NCI-H2171 (cell line): ENCODE results near the gene SIT1.

Experiments used
- DNase-seq: peaks from one replicate; lab custom pipeline; 2025; lab: John Stamatoyannopoulos, UW

Gene SIT1, protein sequence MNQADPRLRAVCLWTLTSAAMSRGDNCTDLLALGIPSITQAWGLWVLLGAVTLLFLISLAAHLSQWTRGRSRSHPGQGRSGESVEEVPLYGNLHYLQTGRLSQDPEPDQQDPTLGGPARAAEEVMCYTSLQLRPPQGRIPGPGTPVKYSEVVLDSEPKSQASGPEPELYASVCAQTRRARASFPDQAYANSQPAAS

GRCh38 chr9:35650341-35651158 lies at the start of gene SIT1:
Gene SIT1, minus strand, starts transcription at chr9:35650931. Its CDS starts 78 bp downstream, at chr9:35650853.
- DNase-seq: no peak

DNA sequence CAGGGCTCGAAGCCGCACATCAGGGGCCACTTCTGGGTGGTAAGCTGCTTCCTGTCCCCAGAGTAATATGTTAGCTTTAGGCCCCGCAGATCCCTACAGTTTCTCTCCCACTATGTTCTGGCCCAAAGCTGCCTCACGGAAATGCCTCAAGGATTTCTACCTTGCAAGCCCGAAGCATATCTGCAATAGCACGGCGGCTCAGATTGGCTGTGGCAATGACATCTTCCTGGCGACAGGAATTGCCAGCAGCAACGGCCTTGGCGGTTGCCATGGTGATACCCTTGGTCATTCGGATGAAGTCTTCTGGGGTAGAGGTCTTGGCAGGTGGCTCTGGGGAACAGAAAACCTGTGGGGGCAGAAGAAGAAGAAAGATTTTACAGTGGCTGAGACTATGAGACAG lies 49.3 kb upstream of the SIT1 start:
- no peak for DNase-seq

- no peak for DNase-seq
These were observed 47.5 kb upstream of the SIT1 start for GRCh38 chr9:35698231-35698630.

DNA sequence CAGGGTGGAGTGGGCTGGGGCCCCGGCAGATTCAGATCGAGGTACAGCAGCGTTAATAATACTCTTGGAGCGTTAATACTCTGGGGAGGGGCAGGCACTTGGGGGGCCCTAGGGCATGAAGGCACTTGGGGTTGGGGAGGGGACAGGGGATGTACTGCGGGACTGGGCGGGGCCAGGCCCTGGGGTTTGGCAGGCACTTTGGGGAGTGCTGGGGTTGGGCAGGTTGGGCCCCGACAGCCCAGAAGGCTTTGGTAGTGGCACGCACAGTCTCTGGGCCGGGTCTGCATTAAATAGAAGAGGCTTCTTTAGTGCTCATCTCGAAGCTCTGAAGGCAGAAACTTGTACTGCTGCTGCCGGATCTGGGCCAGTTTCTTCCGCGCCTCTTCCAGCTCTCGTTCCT lies 46.8 kb upstream of the SIT1 start:
- DNase-seq: no peak

DNA sequence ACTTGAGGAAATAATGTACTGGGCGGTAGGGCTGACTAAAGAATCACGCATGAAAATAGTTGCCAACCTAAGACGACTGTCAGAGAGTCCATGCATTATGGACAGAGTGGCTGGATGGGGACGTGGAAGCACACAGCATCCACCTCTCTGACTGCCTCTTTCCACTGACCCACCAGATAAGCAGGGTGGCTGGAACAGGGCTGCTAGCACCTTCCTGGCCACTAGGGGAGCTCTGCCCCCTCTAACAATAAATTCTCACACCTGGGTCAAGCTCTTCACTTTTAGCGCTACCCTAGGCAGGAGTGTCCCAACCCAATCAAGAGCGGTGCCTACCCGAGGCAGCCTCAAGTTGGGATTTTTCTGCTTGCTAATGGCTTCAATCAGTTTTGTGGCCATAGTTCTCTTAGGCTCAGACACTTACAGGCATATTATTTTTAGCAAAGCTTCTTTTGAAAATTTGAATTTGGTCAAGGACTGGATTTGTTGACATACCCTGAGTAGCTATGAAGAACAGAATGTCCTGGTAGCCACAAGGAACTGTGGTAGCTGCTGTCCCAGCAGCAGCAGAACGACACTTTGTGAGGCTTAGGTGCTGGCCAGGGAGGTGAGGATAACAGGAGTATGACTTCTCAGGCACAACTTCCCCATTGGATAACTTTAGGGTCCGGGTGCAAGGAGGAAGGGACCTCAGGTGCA lies 45.9 kb upstream of the SIT1 start:
- no peak for DNase-seq

- no peak for DNase-seq
These were observed 45.2 kb upstream of the SIT1 start for GRCh38 chr9:35695943-35696401.

DNA sequence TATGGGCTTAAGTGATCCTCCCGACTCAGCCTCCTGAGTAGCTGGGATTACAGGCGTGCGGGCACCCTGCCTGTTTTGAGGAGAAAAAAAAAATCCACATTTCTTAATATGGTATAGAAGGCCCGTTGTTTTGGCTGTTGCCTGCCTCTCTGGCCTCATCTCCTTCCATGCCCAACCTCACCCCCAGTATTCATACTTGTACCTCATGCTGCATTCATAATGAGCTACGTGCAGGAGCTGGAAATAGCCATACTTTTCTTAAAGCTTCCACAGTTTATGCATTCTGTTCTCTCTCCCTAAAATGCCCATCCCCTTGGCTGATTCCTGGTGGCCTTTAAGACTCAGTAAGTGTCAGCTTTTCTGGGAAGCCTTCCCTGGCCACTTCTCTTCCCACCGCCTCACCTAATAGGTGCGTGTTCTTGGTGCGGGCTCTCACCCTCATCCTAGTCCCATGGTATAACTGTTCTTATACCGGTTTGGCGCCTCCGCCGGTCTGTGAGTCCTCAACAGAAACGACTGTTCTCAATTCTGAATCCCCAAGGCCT lies 41.1 kb upstream of the SIT1 start:
- no peak for DNase-seq

- DNase-seq: no peak
These were observed 40.6 kb upstream of the SIT1 start for GRCh38 chr9:35691334-35691650.

- no peak for DNase-seq
These were observed 40.0 kb upstream of the SIT1 start for GRCh38 chr9:35690614-35691333.

GRCh38 chr9:35690294-35690613 lies 39.5 kb upstream of the SIT1 start:
- no peak for DNase-seq

GRCh38 chr9:35689542-35690293 lies 39.0 kb upstream of the SIT1 start, which contains the start of gene TPM2:
Gene TPM2, minus strand, starts transcription at chr9:35689925. Its CDS starts 108 bp downstream, at chr9:35689817.
- DNase-seq: no peak

DNA sequence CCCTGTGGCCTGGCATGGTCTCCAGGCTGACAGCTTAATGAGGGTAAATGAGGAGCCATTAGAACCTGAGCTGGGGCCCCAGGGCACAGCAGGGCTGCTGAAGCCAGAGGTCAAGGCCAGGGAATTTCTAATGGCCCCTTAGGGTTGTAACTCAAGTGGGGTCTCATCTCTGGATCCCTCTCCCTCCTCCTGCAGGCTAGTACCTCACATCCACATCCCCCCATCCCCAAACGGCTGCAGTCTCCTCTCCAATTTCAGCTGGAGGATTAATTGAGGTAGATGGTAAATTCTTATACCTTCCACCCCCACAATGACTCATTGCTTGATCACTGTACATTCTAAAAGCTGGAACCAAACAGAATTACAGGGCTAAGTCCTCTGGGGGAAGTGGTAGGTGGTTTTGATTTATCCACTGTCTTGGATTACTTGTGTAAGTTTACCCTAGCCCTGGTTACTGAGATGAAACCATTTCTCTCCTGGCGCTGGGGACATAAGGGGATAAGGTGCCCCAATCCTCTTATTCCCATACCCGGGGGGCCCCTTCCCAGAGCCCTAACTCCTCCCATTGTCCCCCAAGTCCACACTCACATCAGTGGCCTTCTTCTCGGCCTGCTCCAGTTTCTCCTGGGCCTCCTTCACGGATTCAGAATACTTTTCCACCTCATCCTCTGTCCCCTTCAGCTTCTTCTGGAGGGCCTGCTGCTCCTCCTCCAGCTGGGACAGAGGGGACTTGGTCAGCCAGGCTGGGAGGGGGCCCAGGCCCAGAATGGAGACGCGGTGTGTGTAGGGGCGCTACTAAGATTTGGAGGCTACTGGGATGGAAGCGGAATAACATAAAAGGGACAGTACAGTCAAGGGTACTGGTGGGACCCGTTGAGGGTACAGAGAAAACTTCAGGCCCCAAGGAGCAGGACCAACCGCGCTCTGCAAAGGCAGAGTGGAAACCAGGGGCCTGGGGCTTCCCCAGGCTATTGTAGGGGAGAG lies 38.1 kb upstream of the SIT1 start:
- no peak for DNase-seq

DNA sequence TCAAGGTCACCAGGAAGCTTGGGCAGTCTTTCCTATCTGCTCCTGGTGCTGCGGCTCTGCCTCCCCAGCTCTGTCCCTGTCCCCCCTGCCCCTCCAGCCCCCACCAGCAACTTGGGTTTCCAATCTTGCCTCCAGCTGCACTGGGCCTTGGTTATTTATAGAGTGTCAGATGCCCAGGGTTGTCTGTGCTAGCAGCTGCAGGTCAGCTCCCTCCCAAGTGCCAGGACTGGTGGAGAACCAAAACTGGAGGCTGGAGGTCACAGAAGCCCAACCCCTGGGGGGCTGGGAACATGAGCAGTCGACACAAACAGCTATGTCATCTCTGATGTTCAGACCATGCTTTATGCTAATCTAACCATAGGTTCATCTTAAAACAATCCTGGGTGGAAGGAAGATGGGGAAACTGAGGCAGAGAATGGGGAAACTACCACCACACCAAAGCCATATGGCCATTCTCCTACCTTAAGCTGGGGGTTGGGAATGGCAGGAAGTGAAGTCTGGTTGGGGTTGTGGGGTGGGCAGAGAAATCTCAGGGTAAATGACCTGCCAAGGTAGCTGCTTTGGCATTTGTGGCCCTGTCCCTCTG lies 37.3 kb upstream of the SIT1 start:
- no peak for DNase-seq

DNA sequence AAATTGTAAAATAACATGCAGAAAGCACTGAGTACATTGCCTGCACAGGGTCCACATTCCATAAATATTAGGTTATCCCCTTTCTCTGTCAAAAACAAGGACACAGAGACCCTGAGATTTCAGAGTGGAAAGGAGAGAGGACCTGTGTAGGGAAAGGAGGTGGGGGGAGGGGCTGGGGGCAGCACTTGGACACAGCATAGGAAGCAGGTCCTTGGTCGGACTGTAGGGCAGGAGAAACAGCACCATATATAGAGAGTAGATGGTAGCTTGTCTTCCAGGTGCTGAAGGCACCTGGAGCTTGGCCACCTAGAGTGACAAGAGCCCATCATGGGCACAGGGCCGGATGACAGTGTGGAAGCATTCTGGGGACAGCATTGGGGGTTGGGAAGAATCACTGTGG lies 36.6 kb upstream of the SIT1 start:
- no peak for DNase-seq

GRCh38 chr9:35686222-35687203 lies 35.8 kb upstream of the SIT1 start:
- DNase-seq: no peak

GRCh38 chr9:35685506-35685905 lies 34.8 kb upstream of the SIT1 start:
- DNase-seq: no peak

GRCh38 chr9:35684921-35685320 lies 34.2 kb upstream of the SIT1 start:
- no peak for DNase-seq

DNA sequence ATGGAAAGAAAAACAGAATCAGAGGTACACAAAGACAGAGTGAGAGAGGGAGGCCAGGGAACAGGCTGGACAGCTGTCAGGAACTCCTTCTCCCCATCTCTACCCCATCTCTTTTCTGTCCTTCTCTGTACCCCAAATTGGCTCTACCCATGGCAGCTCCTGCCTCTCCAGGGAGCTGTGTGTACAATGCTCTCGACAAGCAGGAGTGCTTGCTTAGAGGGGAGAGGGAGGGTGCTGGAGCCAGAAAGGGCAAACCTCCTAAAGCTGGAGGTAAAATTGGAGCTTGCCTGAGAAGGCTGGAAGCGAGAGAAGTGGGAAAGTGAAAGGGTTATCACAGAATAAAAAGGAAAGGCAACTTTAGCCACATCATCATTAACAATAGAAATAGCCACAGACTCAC lies 32.6 kb upstream of the SIT1 start:
- no peak for DNase-seq
